Panc1 (cell line): Measurements from ENCODE around the gene BAD.

Experiments used
- POLR2AphosphoS5 ChIP-seq: IDR thresholded peaks from 2 replicates; pipeline ENCODE4 v1.6.1; 2012; ENCODE audit warnings: mild to moderate bottlenecking, low read depth, low read length, moderate library complexity
- SIN3A ChIP-seq: IDR thresholded peaks from 2 replicates; pipeline ENCODE4 v1.6.1; 2012; ENCODE audit warnings: low read depth, mild to moderate bottlenecking, low read length, moderate library complexity, borderline replicate concordance; ENCODE audit not compliant: insufficient read depth
- TCF7L2 ChIP-seq: IDR thresholded peaks from 2 replicates; pipeline ENCODE4 v1.6.1; 2011; ENCODE audit warnings: mild to moderate bottlenecking, low read depth, low read length, inconsistent platforms
- TF ChIP-seq, protein P1 (sequence below): fragments of 450-650 bp; IDR thresholded peaks from 2 replicates; pipeline ENCODE4 v1.5.1; 2017; ENCODE audit warnings: mild to moderate bottlenecking
- TF ChIP-seq, protein P2 (sequence below), 2 experiments: IDR thresholded peaks; 2 replicates each; pipeline ENCODE4 v1.6.1; 2011 to 2012; ENCODE audit warnings: low read depth in 2 of 2, control low read depth in 1 of 2, low read length in 1 of 2, mild to moderate bottlenecking in 1 of 2, moderate library complexity in 1 of 2; ENCODE audit not compliant: insufficient read depth in 1 of 2

DNA sequence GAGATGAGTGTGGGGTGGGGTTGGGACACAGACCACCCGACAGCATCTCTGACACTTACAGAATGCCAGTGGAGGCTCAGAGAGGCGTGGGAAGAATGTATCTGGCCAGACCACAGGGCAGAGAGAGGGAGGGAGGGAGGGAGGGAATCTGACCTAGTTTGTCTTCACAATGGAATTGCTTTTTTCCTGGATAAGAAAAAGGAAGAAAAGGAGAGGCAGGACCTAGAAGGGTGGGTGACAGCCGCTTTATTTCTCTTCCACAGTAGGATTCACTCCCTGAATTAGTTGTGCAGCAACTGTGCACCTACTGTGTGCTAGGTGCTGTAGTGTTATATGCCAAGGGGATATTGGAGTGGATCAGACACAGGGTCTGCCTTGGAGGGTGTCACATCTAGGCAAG is 10.3 kb upstream of the BAD start:
- TF ChIP-seq, protein P1, sequence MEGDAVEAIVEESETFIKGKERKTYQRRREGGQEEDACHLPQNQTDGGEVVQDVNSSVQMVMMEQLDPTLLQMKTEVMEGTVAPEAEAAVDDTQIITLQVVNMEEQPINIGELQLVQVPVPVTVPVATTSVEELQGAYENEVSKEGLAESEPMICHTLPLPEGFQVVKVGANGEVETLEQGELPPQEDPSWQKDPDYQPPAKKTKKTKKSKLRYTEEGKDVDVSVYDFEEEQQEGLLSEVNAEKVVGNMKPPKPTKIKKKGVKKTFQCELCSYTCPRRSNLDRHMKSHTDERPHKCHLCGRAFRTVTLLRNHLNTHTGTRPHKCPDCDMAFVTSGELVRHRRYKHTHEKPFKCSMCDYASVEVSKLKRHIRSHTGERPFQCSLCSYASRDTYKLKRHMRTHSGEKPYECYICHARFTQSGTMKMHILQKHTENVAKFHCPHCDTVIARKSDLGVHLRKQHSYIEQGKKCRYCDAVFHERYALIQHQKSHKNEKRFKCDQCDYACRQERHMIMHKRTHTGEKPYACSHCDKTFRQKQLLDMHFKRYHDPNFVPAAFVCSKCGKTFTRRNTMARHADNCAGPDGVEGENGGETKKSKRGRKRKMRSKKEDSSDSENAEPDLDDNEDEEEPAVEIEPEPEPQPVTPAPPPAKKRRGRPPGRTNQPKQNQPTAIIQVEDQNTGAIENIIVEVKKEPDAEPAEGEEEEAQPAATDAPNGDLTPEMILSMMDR, result no peak
- TF ChIP-seq POLR2AphosphoS5 (no peak), TCF7L2 (no peak), SIN3A (no peak)
- TF ChIP-seq, protein P2, sequence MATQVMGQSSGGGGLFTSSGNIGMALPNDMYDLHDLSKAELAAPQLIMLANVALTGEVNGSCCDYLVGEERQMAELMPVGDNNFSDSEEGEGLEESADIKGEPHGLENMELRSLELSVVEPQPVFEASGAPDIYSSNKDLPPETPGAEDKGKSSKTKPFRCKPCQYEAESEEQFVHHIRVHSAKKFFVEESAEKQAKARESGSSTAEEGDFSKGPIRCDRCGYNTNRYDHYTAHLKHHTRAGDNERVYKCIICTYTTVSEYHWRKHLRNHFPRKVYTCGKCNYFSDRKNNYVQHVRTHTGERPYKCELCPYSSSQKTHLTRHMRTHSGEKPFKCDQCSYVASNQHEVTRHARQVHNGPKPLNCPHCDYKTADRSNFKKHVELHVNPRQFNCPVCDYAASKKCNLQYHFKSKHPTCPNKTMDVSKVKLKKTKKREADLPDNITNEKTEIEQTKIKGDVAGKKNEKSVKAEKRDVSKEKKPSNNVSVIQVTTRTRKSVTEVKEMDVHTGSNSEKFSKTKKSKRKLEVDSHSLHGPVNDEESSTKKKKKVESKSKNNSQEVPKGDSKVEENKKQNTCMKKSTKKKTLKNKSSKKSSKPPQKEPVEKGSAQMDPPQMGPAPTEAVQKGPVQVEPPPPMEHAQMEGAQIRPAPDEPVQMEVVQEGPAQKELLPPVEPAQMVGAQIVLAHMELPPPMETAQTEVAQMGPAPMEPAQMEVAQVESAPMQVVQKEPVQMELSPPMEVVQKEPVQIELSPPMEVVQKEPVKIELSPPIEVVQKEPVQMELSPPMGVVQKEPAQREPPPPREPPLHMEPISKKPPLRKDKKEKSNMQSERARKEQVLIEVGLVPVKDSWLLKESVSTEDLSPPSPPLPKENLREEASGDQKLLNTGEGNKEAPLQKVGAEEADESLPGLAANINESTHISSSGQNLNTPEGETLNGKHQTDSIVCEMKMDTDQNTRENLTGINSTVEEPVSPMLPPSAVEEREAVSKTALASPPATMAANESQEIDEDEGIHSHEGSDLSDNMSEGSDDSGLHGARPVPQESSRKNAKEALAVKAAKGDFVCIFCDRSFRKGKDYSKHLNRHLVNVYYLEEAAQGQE (IDR thresholded peaks at IDR 0.05; ENCODE audit: insufficient read depth in 1 of 2, low read depth in 2 of 2, low read length in 1 of 2), result no peak
